HepG2 (cell line): Measurements from ENCODE around the gene STAT4. TPM values are rescaled to one million over a fixed set of nuclear protein-coding genes. Genes with fewer than 3 reads are reported as not detected.
A peak's percentile ranks its signal among the peaks of the same experiment; 100 is the strongest.

Source experiments
- ARHGAP35 ChIP-seq: sonication (generic); formaldehyde crosslinking; IDR thresholded peaks from 2 replicates; pipeline ENCODE4 v1.9.0; 2022; ENCODE audit warnings: mild to moderate bottlenecking, inconsistent platforms, moderate library complexity, missing genetic modification reagents, borderline replicate concordance
- BHLHE40 ChIP-seq: IDR thresholded peaks from 2 replicates; pipeline ENCODE4 v1.6.1; 2011; ENCODE audit warnings: low read length, improper control_type of control experiment
- BRD4 ChIP-seq: sonication (generic); formaldehyde crosslinking; IDR thresholded peaks from 2 replicates; pipeline ENCODE4 v1.4.0; 2020; ENCODE audit warnings: missing genetic modification reagents
- CHD4 ChIP-seq: fragments of 200-600 bp; sonication (generic); IDR thresholded peaks from 2 replicates; pipeline ENCODE4 v1.7.0; 2017; ENCODE audit warnings: mild to moderate bottlenecking, low read length, borderline replicate concordance
- ERF ChIP-seq: IDR thresholded peaks from 2 replicates; pipeline ENCODE4 v1.6.1; 2018; ENCODE audit warnings: missing biosample characterization, missing genetic modification reagents
- GATA4 ChIP-seq: sonication (generic); IDR thresholded peaks from 2 replicates; pipeline ENCODE4 v1.6.1; 2016; ENCODE audit warnings: antibody characterized with exemption, low read depth, borderline replicate concordance
- PHF20 ChIP-seq: sonication (generic); formaldehyde crosslinking; IDR thresholded peaks from 2 replicates; pipeline ENCODE4 v1.5.0; 2020; ENCODE audit warnings: mild to moderate bottlenecking, missing genetic modification reagents
- REL ChIP-seq: sonication (generic); formaldehyde crosslinking; conservative IDR thresholded peaks from 2 replicates; pipeline ENCODE4 v1.8.0; 2022; ENCODE audit warnings: mild to moderate bottlenecking, missing genetic modification reagents, moderate library complexity
- TEF ChIP-seq: sonication (generic); formaldehyde crosslinking; IDR thresholded peaks from 2 replicates; pipeline ENCODE4 v1.5.0; 2020; ENCODE audit warnings: missing genetic modification reagents
- ZBTB1 ChIP-seq: sonication (generic); formaldehyde crosslinking; IDR thresholded peaks from 2 replicates; pipeline ENCODE4 v1.4.0; 2020; ENCODE audit warnings: missing genetic modification reagents, borderline replicate concordance
- ZNF44 ChIP-seq: sonication (generic); formaldehyde crosslinking; IDR thresholded peaks from 2 replicates; pipeline ENCODE4 v1.5.1; 2020; ENCODE audit warnings: mild to moderate bottlenecking, missing genetic modification reagents
- ZNF512B ChIP-seq: sonication (generic); formaldehyde crosslinking; IDR thresholded peaks from 2 replicates; pipeline ENCODE4 v1.5.1; 2020; ENCODE audit warnings: missing genetic modification reagents, mild to moderate bottlenecking, borderline replicate concordance
- ZNF678 ChIP-seq: sonication (generic); formaldehyde crosslinking; IDR thresholded peaks from 2 replicates; pipeline ENCODE4 v1.4.0; 2020; ENCODE audit warnings: mild to moderate bottlenecking, missing genetic modification reagents
- polyA plus RNA-seq, 8 experiments: library from polyadenylated mRNA; depleted of rRNA in 3 of 8; stranded (reverse) in 7 of 8; unstranded in 1 of 8; fragments of >200 nt; fragmentation: Illumina TruSeq in 4 of 8; extraction: Trizol in 4 of 8; gene quantifications; 2 replicates each; pipeline versions ENCODE4 v1.2.1 to v1.2.3, GENCODE V29; 2011 to 2016; ENCODE audit warnings: low read depth in 4 of 8, missing spikeins in 1 of 8, mixed read lengths in 1 of 8; ENCODE audit not compliant: insufficient read depth in 1 of 8
- total RNA-seq, 5 experiments: library from RNA; depleted of rRNA; stranded (reverse); fragments of >200 nt; fragmentation: Illumina TruSeq; extraction: Trizol; gene quantifications; 2 replicates each; pipeline ENCODE4 v1.2.3, GENCODE V29; 2016; ENCODE audit warnings: low read depth in 1 of 5
- TF ChIP-seq, protein P1 (sequence below): sonication (generic); formaldehyde crosslinking; IDR thresholded peaks from 2 replicates; pipeline ENCODE4 v1.4.0; 2020; ENCODE audit warnings: missing genetic modification reagents; ENCODE audit errors: not compliant biosample characterization
- TF ChIP-seq, protein P2 (sequence below), 2 experiments: sonication (generic) in 1 of 2; formaldehyde crosslinking in 1 of 2; IDR thresholded peaks; 2 replicates each; pipeline versions ENCODE4 v1.5.1 to v1.6.1; 2011 to 2020; ENCODE audit warnings: borderline replicate concordance in 1 of 2, low read depth in 1 of 2, low read length in 1 of 2, mild to moderate bottlenecking in 1 of 2, missing genetic modification reagents in 1 of 2, moderate library complexity in 1 of 2
- TF ChIP-seq, protein P3 (sequence below): sonication (generic); formaldehyde crosslinking; IDR thresholded peaks from 2 replicates; pipeline ENCODE4 v1.8.0; 2022; ENCODE audit warnings: missing genetic modification reagents, mild to moderate bottlenecking, inconsistent platforms, borderline replicate concordance
- TF ChIP-seq, protein P4 (sequence below): sonication (generic); formaldehyde crosslinking; IDR thresholded peaks from 2 replicates; pipeline ENCODE4 v1.5.1; 2020; ENCODE audit warnings: missing genetic modification reagents, mild to moderate bottlenecking, borderline replicate concordance

STAT4 gene
- total and polyA plus RNA-seq, 2 of the 13 experiments (the other 11 are each of a cell fraction or from before 2014, with no cell fraction given), result 0.37 TPM; not detected in 1

DNA sequence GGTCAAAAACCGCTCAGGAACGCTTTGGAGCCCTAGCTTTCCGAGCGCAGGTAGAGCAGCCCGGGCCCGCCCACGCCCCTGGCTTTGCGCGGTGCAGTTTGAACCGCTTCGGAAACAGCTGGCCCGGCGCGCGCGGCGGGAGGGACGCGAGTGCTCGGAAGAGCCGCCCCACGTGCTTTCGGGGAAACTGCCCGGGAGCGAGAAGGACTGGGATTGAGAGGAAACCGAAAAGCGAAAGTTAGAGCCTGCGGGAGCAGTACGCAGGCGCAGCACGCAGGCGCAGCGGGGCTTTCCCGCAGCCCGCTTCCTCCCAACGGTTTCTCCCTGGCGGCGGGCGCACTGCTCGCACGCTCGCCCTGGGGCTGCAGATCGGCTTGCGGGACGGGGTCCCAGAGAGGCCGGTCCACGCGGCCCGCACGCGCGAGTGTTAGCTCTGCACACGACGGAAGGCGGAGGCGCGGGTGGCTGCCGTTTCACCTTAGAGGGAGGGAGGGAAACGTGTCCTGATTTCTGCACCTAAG is 130.5 kb downstream of the STAT4 start (continued):
- TF ChIP-seq, protein P1, sequence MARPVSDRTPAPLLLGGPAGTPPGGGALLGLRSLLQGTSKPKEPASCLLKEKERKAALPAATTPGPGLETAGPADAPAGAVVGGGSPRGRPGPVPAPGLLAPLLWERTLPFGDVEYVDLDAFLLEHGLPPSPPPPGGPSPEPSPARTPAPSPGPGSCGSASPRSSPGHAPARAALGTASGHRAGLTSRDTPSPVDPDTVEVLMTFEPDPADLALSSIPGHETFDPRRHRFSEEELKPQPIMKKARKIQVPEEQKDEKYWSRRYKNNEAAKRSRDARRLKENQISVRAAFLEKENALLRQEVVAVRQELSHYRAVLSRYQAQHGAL (CRISPR knock-in tag), result peak; percentile 95
- TF ChIP-seq ERF (CRISPR knock-in tag) (peak; percentile 100), PHF20 (CRISPR knock-in tag) (peak; percentile 94), BHLHE40 (peak; percentile 94), ZNF44 (CRISPR knock-in tag) (peak; percentile 96; the same call in 1 of the 2 replicates), ZNF678 (peak; percentile 59; the same call in 1 of the 2 replicates), REL (CRISPR knock-in tag) (peak; percentile 100), ARHGAP35 (CRISPR knock-in tag) (peak; percentile 99), ZNF512B (CRISPR knock-in tag) (peak; percentile 98), BRD4 (CRISPR knock-in tag) (no peak; the same call in none of the 2 replicates), GATA4 (peak; percentile 84), ZBTB1 (CRISPR knock-in tag) (peak; percentile 93; the same call in 1 of the 2 replicates), CHD4 (peak; percentile 69; the same call in 1 of the 2 replicates), TEF (CRISPR knock-in tag) (peak; percentile 91)
- TF ChIP-seq, protein P2, sequence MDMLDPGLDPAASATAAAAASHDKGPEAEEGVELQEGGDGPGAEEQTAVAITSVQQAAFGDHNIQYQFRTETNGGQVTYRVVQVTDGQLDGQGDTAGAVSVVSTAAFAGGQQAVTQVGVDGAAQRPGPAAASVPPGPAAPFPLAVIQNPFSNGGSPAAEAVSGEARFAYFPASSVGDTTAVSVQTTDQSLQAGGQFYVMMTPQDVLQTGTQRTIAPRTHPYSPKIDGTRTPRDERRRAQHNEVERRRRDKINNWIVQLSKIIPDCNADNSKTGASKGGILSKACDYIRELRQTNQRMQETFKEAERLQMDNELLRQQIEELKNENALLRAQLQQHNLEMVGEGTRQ (IDR thresholded peaks at IDR 0.05; ENCODE audit: low read depth, low read length), result peak; percentile 90
- TF ChIP-seq, protein P2 (CRISPR knock-in tag; IDR thresholded peaks at IDR 0.05; ENCODE audit: borderline replicate concordance), result peak; percentile 96
- TF ChIP-seq, protein P3, sequence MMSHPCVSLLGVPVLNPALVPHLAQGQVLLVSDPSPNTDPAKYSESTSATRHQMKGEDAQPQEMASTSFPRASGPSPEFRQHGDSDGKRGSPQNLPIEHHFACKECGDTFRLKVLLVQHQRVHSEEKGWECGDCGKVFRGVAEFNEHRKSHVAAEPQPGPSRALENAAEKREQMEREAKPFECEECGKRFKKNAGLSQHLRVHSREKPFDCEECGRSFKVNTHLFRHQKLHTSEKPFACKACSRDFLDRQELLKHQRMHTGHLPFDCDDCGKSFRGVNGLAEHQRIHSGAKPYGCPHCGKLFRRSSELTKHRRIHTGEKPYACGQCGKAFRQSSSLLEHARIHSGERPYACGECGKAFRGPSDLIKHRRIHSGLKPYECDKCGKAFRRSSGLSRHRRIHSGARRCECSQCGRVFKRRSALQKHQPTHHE (CRISPR knock-in tag), result peak; percentile 99
- TF ChIP-seq, protein P4, sequence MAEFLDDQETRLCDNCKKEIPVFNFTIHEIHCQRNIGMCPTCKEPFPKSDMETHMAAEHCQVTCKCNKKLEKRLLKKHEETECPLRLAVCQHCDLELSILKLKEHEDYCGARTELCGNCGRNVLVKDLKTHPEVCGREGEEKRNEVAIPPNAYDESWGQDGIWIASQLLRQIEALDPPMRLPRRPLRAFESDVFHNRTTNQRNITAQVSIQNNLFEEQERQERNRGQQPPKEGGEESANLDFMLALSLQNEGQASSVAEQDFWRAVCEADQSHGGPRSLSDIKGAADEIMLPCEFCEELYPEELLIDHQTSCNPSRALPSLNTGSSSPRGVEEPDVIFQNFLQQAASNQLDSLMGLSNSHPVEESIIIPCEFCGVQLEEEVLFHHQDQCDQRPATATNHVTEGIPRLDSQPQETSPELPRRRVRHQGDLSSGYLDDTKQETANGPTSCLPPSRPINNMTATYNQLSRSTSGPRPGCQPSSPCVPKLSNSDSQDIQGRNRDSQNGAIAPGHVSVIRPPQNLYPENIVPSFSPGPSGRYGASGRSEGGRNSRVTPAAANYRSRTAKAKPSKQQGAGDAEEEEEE (CRISPR knock-in tag), result peak; percentile 93; the same call in 1 of the 2 replicates
